OCI-LY7 (cell line): ENCODE data around the gene RPE. TPM values are rescaled to one million over a fixed set of nuclear protein-coding genes. Genes with fewer than 3 reads are reported as not detected.

Source experiments
- BruUV-seq: library from RNA; stranded (reverse); fragments of 400-500 nt; replicated peaks from 2 replicates; lab custom pipeline; 2021; lab: Mats Ljungman, UMichigan
- CTCF ChIA-PET: fragments of 300-600 bp; sonication (Branson Sonifier 250); formaldehyde crosslinking; loops from one replicate; lab custom pipeline; 2022; ENCODE audit warnings: antibody characterized with exemption; ENCODE audit not compliant: unreplicated experiment; lab: Charles Lee
- POLR2A ChIA-PET: fragments of 300-600 bp; sonication (Branson Sonifier 250); formaldehyde crosslinking; loops from one replicate; lab custom pipeline; 2022; ENCODE audit warnings: antibody characterized with exemption; lab: Charles Lee
- DNase-seq: peaks from one replicate; pipeline ENCODE4 v3.0.0-alpha.2; 2015; ENCODE audit warnings: low spot score
- H2AFZ ChIP-seq: fragments of 200-600 bp; sonication (generic), shearing (Covaris generic); 2 replicates; pipeline ENCODE4 v1.6.1; 2014; ENCODE audit warnings: mild to moderate bottlenecking, antibody characterized with exemption, low read length, moderate library complexity
- H3K27ac ChIP-seq: fragments of 200-600 bp; sonication (generic); 2 replicates; pipeline ENCODE4 v1.5.1; 2014; ENCODE audit warnings: mixed run types, low read depth, mild to moderate bottlenecking, moderate library complexity, low read length, inconsistent platforms; ENCODE audit not compliant: poor library complexity, severe bottlenecking
- H3K36me3 ChIP-seq: fragments of 200-600 bp; sonication (generic); 2 replicates; pipeline ENCODE4 v1.6.1; 2014; ENCODE audit warnings: mild to moderate bottlenecking, antibody characterized with exemption, low read length, moderate library complexity, mixed read lengths; ENCODE audit not compliant: insufficient read depth
- H3K4me1 ChIP-seq: fragments of 200-600 bp; sonication (generic); 2 replicates; pipeline ENCODE4 v1.5.1; 2014; ENCODE audit warnings: mild to moderate bottlenecking, low read length; ENCODE audit not compliant: insufficient read depth, poor library complexity, severe bottlenecking
- H3K4me2 ChIP-seq: fragments of 200-600 bp; sonication (generic); 2 replicates; pipeline ENCODE4 v1.6.1; 2014; ENCODE audit warnings: mild to moderate bottlenecking, low read length
- H3K4me3 ChIP-seq: fragments of 200-600 bp; sonication (generic); 2 replicates; pipeline ENCODE4 v1.5.1; 2014; ENCODE audit warnings: mild to moderate bottlenecking, low read depth, low read length; ENCODE audit not compliant: poor library complexity, severe bottlenecking
- H3K79me2 ChIP-seq: fragments of 200-600 bp; sonication (generic); 2 replicates; pipeline ENCODE4 v1.6.1; 2016; ENCODE audit warnings: low read depth, mild to moderate bottlenecking, low read length, moderate library complexity, mixed read lengths; ENCODE audit not compliant: insufficient read depth
- H3K9me2 ChIP-seq: fragments of 200-600 bp; sonication (generic); 2 replicates; pipeline ENCODE4 v1.6.1; 2016; ENCODE audit warnings: mild to moderate bottlenecking, low read length, mixed read lengths; ENCODE audit not compliant: insufficient read depth
- H3K9me3 ChIP-seq: fragments of 200-600 bp; sonication (generic); 2 replicates; pipeline ENCODE4 v1.6.1; 2014; ENCODE audit warnings: mild to moderate bottlenecking, mixed run types, low read length, mixed read lengths
- H4K20me1 ChIP-seq: fragments of 200-600 bp; sonication (generic); 2 replicates; pipeline ENCODE4 v1.6.1; 2014; ENCODE audit warnings: mild to moderate bottlenecking, antibody characterized with exemption, low read length, moderate library complexity, mixed read lengths; ENCODE audit not compliant: insufficient read depth
- EZH2phosphoT487 ChIP-seq: fragments of 200-600 bp; sonication (generic); IDR thresholded peaks from 2 replicates; pipeline ENCODE4 v1.6.1; 2018; ENCODE audit warnings: low read depth, borderline replicate concordance, mild to moderate bottlenecking, mixed run types, antibody characterized with exemption, low read length, moderate library complexity, mixed read lengths
- intact Hi-C: fragments of 100-400 bp; cut with micrococcal nuclease; formaldehyde crosslinking; loops from one replicate; pipeline ENCODE4 v1.10.0; 2022; ENCODE audit not compliant: unreplicated experiment
- total RNA-seq, 2 experiments: library from RNA; depleted of rRNA in 1 of 2; stranded (reverse); fragments of >200 nt in 1 of 2; shearing (Covaris generic) in 1 of 2; gene quantifications; 2 replicates each; pipeline ENCODE4 v1.2.3, GENCODE V29; 2014 to 2022
- TF ChIP-seq, protein P1 (sequence below): fragments of 200-600 bp; sonication (generic); conservative IDR thresholded peaks from 2 replicates; pipeline ENCODE4 v1.5.1; 2014; ENCODE audit warnings: mild to moderate bottlenecking, antibody characterized with exemption, low read length, moderate library complexity, mixed read lengths

RPE gene
- total RNA-seq, 2 experiments from 2014 or later = 63.5 to 83.5 TPM

DNA sequence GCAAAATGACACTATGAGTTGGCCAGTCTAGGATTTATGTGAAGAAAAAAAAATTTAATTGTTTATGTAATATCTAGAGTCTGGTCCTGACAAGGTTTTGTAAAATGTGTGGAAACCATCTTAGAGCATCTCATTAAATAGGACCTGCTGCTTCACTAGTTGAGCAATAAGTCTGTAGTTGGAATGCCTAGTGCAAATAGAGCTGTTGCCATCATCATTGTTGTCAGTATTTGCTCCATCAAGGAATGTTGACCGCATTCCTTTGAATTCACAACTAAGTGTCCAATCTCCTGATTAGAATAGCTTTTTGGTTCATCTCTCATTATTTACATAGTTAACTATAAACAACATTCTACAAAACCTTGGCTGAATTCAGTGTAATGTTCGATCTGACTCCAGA is 32.2 kb upstream of the RPE start:
- no peaks in the 10 kb centered on the region for H3K9me2 ChIP-seq
- no peak overlapping the region for H3K4me2 ChIP-seq
- POLR2A ChIA-PET = no interaction called here
- no peaks in the 10 kb centered on the region for H3K36me3 ChIP-seq
- no peak overlapping the region for H2AFZ ChIP-seq
- no peaks in the 10 kb centered on the region for H3K79me2 ChIP-seq
- no peaks in the 10 kb centered on the region for H3K4me1 ChIP-seq
- no TSS peak for BruUV-seq
- intact Hi-C loops = no loop called here
- H3K4me3 ChIP-seq = no peak overlapping the region
- no peaks in the 10 kb centered on the region for H3K9me3 ChIP-seq
- CTCF ChIA-PET = no interaction called here
- TF ChIP-seq, protein P1, sequence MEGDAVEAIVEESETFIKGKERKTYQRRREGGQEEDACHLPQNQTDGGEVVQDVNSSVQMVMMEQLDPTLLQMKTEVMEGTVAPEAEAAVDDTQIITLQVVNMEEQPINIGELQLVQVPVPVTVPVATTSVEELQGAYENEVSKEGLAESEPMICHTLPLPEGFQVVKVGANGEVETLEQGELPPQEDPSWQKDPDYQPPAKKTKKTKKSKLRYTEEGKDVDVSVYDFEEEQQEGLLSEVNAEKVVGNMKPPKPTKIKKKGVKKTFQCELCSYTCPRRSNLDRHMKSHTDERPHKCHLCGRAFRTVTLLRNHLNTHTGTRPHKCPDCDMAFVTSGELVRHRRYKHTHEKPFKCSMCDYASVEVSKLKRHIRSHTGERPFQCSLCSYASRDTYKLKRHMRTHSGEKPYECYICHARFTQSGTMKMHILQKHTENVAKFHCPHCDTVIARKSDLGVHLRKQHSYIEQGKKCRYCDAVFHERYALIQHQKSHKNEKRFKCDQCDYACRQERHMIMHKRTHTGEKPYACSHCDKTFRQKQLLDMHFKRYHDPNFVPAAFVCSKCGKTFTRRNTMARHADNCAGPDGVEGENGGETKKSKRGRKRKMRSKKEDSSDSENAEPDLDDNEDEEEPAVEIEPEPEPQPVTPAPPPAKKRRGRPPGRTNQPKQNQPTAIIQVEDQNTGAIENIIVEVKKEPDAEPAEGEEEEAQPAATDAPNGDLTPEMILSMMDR = no peak
- no peak for TF ChIP-seq EZH2phosphoT487
- no peak for DNase-seq
- H3K27ac ChIP-seq = no peak overlapping the region
- no peaks in the 10 kb centered on the region for H4K20me1 ChIP-seq

DNA sequence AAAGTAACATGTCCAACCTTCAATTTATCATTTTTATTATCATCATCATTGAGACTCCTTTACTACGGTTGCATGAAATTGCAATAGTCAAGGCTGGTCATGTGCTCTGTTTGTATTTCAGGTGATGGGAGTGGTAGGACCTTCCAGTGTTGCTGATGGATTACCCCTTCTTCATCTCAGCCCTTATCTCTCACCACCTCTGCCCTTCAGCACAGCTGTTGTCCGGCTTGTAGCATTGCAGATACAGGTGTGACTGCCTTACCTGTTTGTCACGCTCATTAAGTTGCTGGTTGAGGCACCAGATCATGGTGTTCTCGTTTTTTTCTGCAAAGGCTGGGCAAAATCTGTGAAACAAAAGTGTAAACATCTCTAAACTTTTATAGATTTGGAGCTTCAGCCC is 31.7 kb upstream of the RPE start:
- ChIA-PET CTCF (no interaction called here), POLR2A (interaction anchor here (0.7 kb wide), 1 partner anchor 814 kb away, joined by 4 read pairs; no protein-coding TSS in a partner anchor)
- DNase-seq = no peak
- TF ChIP-seq, protein P1 = no peak
- no TSS peak for BruUV-seq
- Histone ChIP-seq H2AFZ (no peak overlapping the region), H4K20me1 (no peaks in the 10 kb centered on the region), H3K79me2 (no peaks in the 10 kb centered on the region), H3K4me1 (no peaks in the 10 kb centered on the region), H3K9me2 (no peaks in the 10 kb centered on the region), H3K27ac (no peak overlapping the region), H3K9me3 (no peaks in the 10 kb centered on the region), H3K4me2 (no peak overlapping the region), H3K4me3 (no peak overlapping the region), H3K36me3 (no peaks in the 10 kb centered on the region)
- intact Hi-C loops = no loop called here

DNA sequence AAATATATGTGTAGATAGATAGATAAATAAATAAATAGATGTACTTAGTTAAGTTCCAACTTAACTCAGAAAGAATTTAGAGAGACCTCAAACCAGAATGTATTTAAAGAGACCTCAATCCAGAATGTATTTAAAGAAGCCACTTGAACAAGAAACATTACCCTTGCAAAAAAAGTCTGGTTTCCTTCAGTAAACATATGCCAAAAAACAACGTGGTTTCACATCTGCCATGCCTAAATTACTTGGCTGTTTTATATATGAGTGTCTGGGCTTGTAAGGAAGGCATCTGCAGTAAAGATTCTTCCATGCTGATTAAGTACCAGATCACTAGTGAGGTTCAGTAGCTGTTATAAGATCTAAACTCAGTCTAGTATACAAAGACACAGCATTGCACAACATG is 29.1 kb upstream of the RPE start:
- intact Hi-C loops = no loop called here

More for the DNA sequence above, 29.1 kb upstream of the RPE start:
- no peak for DNase-seq
- no peak overlapping the region for H3K27ac ChIP-seq
- BruUV-seq = no TSS peak
- TF ChIP-seq EZH2phosphoT487 = no peak
- TF ChIP-seq, protein P1 = no peak
- no peaks in the 10 kb centered on the region for H3K79me2 ChIP-seq
- H3K36me3 ChIP-seq = no peaks in the 10 kb centered on the region
- H4K20me1 ChIP-seq = no peaks in the 10 kb centered on the region
- no peaks in the 10 kb centered on the region for H3K9me2 ChIP-seq
- H3K4me1 ChIP-seq = no peaks in the 10 kb centered on the region
- no peaks in the 10 kb centered on the region for H3K9me3 ChIP-seq
- no peak overlapping the region for H2AFZ ChIP-seq
- H3K4me2 ChIP-seq = no peak overlapping the region
- ChIA-PET CTCF (interaction anchor here (1.0 kb wide), 1 partner anchor 268 kb away, joined by 3 read pairs; no protein-coding TSS in a partner anchor), POLR2A (interaction anchor here (0.8 kb wide), 1 partner anchor 96 kb away, joined by 4 read pairs; no protein-coding TSS in a partner anchor)
- no peak overlapping the region for H3K4me3 ChIP-seq
